Stimulated activated CD8-positive, alpha-beta memory T cell treated with anti-CD3 and anti-CD28 coated beads, Interleukin-12 subunit alpha, Interleukin-12 subunit beta, amount 100 ng/mL, for 24 hours (primary cell): ENCODE measurements around the gene KIR2DL3.
"Not testable (repeated sequence)": the region's sequence is repeated elsewhere in the genome, so short reads cannot be mapped to it uniquely, and the experiment has no call there.

Source experiments
- DNase-seq: peaks from one replicate; pipeline ENCODE4 v3.0.0-alpha.2; 2020; ENCODE audit errors: extremely low read depth

The KIR2DL3 gene

DNA sequence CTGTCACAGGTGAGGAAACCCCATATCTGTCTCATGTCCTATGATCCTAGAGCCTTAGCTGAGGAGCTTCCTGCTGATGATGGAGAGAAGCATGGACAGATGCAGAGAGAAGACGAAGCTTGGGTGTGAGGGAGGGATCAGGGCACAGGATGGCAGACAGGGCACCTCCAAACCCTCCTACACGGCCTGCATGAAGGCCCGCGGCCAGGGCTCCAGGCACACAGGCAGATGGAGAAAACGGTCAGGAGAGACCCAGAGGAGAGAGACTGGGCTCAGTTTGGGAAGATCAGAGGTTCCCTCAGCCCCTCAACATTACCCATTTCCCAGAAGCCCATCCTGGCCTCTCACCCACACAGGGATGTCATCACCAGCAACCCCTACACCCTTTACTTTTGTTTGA is 5.8 kb downstream of the KIR2DL3 start:
- not testable (repeated sequence) for DNase-seq

DNA sequence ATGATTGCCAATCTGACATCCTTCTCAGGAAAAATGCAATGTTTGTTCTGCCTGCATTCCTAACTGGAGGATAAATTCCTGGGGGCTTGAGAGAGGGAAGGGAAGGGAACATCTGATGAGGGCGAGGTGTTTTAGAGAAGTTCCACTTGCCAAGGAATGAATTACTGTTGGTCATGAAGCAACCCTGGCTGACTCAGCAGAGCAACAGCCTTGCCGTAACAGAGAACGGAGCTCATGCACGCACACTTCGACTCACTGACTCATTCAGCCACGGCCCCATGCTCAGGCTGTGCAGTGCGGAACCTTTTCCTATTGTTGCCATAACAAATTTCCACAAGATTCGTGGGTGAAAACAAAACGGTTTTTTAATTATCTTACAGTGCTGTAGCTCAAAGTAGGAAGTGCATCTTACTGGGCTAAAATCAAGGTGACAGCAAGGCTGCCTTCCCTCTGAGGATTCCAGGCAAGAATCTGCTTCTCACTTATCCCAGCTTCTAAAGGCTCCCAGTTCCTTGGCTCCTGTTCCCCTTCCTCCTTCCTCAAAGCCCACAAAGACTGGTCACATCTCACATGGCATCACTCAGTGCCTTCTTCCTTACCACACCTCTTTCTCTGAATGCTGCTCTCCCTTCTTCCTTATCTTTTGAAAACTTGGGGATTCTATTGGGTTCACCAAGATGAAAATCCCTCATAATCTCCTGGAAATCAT is 9.5 kb downstream of the KIR2DL3 start:
- not testable (repeated sequence) for DNase-seq

DNA sequence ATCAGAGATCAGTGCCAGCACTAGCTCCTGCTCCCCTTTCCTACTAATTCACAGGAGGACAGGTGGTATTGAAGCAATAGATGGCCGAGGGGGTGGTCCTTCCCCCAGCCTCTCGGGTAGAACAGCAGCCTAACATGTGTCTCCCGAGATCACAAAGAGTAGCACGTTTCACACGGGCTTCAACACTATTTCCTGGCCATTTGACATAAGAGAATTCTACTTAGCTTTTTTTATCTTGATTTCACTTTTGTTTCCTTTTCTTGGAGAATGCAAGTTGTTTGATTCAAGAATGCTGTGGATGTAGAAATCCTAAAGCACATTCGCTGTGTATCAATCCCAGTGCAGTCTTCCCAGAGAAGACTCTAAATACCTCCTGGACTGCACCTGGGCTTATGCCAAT is 12.0 kb downstream of the KIR2DL3 start:
- DNase-seq, result not testable (repeated sequence)

GRCh38 chr19:54756204-54757110 is 18.1 kb downstream of the KIR2DL3 start:
- DNase-seq, result not testable (repeated sequence)

DNA sequence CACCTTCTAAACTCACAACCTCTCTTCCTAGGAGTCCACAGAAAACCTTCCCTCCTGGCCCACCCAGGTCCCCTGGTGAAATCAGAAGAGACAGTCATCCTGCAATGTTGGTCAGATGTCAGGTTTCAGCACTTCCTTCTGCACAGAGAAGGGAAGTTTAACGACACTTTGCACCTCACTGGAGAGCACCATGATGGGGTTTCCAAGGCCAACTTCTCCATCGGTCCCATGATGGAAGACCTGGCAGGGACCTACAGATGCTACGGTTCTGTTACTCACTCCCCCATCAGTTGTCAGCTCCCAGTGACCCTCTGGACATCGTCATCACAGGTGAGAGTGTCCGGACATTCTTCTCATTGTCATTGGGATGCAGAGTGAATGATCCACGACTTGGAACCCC is 20.3 kb downstream of the KIR2DL3 start:
- DNase-seq, result not testable (repeated sequence)

- not testable (repeated sequence) for DNase-seq
Measured at GRCh38 chr19:54764219-54764618, 25.9 kb downstream of the KIR2DL3 start.

DNA sequence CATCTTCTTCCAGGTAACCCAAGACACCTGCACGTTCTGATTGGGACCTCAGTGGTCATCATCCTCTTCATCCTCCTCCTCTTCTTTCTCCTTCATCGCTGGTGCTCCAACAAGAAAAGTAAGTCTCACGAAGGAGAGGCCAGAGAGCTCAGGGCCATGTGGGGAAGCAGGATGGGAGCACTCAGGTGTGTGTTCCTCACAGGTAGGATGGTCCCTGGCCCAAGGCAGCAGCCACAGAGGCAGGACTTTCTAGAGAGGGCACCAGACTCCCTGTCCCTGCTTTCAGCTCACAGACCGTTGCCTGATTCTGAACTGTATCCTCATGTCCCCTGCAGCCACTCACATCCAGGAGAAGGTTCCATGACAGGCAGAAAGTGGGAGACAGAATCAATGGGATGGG is 28.2 kb downstream of the KIR2DL3 start:
- DNase-seq, result not testable (repeated sequence)

DNA sequence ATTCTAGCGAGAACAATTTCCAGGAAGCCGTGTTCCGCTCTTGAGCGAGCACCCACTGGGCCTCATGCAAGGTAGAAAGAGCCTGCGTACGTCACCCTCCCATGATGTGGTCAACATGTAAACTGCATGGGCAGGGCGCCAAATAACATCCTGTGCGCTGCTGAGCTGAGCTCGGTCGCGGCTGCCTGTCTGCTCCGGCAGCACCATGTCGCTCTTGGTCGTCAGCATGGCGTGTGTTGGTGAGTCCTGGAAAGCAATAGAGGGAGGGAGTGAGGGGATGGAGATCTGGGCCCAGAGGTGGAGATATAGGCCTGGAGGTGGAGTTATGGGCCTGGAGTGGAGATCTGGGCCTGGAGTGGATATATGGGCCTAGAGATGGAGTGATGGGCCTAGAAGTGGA is 31.3 kb downstream of the KIR2DL3 start, which contains the start of gene KIR2DL1:
TSS of gene KIR2DL1 (plus strand) at position 148 of the 400 bp plus-strand sequence. CDS start at position 206, 58 bp downstream.
- not testable (repeated sequence) for DNase-seq

GRCh38 chr19:54770511-54770910 is 32.2 kb downstream of the KIR2DL3 start:
- DNase-seq, result not testable (repeated sequence)

GRCh38 chr19:54771018-54771960 is 33.0 kb downstream of the KIR2DL3 start:
- not testable (repeated sequence) for DNase-seq

- DNase-seq, result not testable (repeated sequence)
Measured at GRCh38 chr19:54772666-54773065, 34.4 kb downstream of the KIR2DL3 start.

GRCh38 chr19:54775095-54775815 is 36.9 kb downstream of the KIR2DL3 start:
- DNase-seq, result not testable (repeated sequence)

DNA sequence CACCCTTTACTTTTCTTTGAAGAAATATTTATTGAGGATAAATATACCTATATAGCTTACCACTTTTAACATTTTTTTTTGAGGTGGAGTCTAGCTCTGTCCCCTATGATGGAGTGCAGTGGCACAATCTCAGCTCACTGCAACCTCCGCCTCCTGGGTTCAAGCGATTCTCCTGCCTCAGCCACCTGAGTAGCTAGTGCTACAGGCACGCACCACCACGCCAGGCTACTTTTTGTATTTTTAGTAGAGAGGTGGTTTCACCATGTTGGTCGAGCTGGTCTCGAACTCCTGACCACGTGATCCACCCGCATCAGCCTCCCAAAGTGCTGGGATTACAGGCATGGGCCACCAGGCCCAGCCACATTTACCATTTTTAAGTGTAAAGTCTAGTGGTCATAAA is 37.5 kb downstream of the KIR2DL3 start:
- DNase-seq, result not testable (repeated sequence)

DNA sequence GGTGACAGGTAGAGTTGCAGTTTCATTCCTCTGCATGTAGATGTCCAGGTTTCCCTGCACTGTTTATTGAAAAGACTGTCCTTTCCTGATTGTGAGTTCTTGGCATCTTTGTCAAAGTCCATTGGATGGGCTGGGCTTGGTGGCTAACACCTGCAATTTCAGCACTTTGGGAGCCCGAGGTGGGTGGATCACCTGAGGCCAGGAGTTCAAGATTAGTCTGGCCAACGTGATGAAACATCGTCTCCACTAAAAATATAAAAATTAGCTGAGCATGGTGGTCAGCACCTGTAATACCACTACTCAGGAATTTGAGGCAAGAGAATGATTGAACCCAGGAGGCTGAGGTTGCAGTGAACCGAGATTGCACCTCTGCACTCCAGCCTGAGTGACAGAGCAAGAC is 39.5 kb downstream of the KIR2DL3 start:
- DNase-seq, result not testable (repeated sequence)

DNA sequence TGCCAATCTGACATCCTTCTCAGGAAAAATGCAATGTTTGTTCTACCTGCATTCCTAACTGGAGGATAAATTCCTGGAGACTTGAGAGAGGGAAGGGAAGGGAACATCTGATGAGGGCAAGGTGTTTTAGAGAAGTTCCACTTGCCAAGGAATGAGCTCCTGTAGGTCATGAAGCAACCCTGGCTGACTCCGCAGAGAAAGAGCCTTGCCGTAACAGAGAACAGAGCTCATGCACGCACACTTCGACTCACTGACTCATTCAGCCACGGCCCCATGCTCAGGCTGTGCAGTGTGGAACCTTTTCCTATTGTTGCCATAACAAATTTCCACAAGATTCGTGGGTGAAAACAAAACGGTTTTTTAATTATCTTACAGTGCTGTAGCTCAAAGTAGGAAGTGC is 40.6 kb downstream of the KIR2DL3 start:
- DNase-seq, result not testable (repeated sequence)

DNA sequence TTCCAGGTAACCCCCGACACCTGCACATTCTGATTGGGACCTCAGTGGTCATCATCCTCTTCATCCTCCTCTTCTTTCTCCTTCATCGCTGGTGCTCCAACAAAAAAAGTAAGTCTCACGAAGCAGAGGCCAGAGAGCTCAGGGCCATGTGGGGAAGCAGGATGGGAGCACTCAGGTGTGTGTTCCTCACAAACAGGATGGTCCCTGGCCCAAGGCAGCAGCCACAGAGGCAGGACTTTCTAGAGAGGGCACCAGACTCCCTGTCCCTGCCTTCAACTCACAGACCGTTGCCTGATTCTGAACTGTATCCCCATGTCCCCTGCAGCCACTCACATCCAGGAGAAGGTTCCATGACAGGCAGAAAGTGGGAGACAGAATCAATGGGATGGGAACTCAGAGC is 44.6 kb downstream of the KIR2DL3 start:
- DNase-seq, result not testable (repeated sequence)

- not testable (repeated sequence) for DNase-seq
Measured at GRCh38 chr19:54786091-54786723, 47.9 kb downstream of the KIR2DL3 start.

GRCh38 chr19:54788154-54788553 is 49.8 kb downstream of the KIR2DL3 start:
- DNase-seq, result not testable (repeated sequence)

DNA sequence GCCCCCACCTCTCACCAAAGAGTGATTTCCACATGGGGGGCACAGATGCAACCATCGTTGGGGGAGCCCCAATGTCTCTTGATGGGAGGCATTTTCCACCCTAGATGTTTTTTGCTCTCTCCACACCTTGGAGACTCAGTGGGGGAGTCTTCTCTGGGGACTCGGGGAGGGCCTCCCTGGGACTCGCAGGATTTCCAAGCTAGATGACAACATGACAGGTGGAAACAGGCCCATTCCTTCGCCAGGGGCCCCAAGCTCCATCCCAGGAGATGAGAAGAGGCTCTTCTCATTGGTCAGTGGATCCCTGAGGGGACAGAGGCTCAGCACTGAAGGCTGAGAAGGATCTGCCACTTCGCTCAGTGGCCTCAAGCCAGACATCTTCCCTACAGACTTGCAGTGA is 52.4 kb downstream of the KIR2DL3 start:
- DNase-seq, result no peak

DNA sequence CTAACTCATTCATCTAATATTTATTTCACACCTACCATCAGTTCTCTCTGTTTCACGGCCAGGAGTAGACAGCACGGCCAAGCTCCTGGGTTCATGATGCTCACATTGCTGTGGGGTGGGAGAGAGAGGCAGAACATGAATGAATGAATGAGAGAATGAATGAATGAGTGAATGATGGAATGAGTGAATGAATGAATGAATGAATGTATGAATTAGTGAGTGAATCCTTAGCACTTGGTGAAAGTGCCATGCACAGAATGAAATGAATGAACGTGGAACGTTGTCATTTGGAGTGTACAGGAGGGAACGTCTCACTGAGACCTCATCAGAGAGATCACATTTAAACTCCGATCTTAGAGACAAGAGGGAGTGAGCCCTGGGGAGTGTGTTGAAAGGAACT is 53.2 kb downstream of the KIR2DL3 start:
- no peak for DNase-seq
